Activated CD8-positive, alpha-beta T cell treated with anti-CD3 and anti-CD28 coated beads for 36 hours (primary cell): ENCODE data around the gene SARNP. TPM values are rescaled to one million over a fixed set of nuclear protein-coding genes. Genes with fewer than 3 reads are reported as not detected.

ENCODE experiments used
- ATAC-seq: fragments of 200-7000 bp; cut with Tn5 transposase; one replicate; pipeline ENCODE4 v1.10.0; 2021; ENCODE audit warnings: mild to moderate bottlenecking, moderate library complexity
- CTCF ChIA-PET: fragments of 350-600 bp; sonication (Branson Sonifier 250); formaldehyde crosslinking; loops from one replicate; lab custom pipeline; 2021; ENCODE audit warnings: antibody characterized with exemption; lab: Charles Lee
- POLR2A ChIA-PET: fragments of 350-600 bp; sonication (Branson Sonifier 250); formaldehyde crosslinking; loops from one replicate; lab custom pipeline; 2021; ENCODE audit warnings: antibody characterized with exemption; lab: Charles Lee
- DNase-seq: peaks from one replicate; pipeline ENCODE4 v3.0.0-alpha.2; 2020
- H3K27ac Mint-ChIP-seq: one replicate; pipeline ENCODE4 v1.8.0; 2021; ENCODE audit warnings: mild to moderate bottlenecking, mixed read lengths
- H3K27me3 Mint-ChIP-seq: one replicate; pipeline ENCODE4 v1.8.0; 2021; ENCODE audit warnings: mixed read lengths
- H3K36me3 Mint-ChIP-seq: one replicate; pipeline ENCODE4 v1.8.0; 2021; ENCODE audit warnings: low read depth, mixed read lengths
- H3K4me1 Mint-ChIP-seq: one replicate; pipeline ENCODE4 v1.8.0; 2021; ENCODE audit warnings: low read depth, mixed read lengths
- H3K4me3 Mint-ChIP-seq: one replicate; pipeline ENCODE4 v1.8.0; 2021; ENCODE audit warnings: mild to moderate bottlenecking, moderate library complexity, mixed read lengths
- H3K9me3 Mint-ChIP-seq: one replicate; pipeline ENCODE4 v1.8.0; 2021; ENCODE audit warnings: mixed read lengths
- CTCF ChIP-seq: fragments of 200-600 bp; IDR thresholded peaks from one replicate; pipeline ENCODE4 v1.8.0; 2022; ENCODE audit warnings: antibody characterized with exemption, mild to moderate bottlenecking
- intact Hi-C: fragments of 100-400 bp; cut with micrococcal nuclease; formaldehyde crosslinking; loops from one replicate; pipeline ENCODE4 v1.10.0; 2022
- total RNA-seq, 2 experiments: library from RNA; stranded (reverse); gene quantifications; one replicate each; pipeline ENCODE4 v1.2.3, GENCODE V29; 2021

Gene SARNP
- total RNA-seq, 2 experiments from 2014 or later: 93.9 to 94.0 TPM

GRCh38 chr12:55827806-55828205 is 10.3 kb upstream of the SARNP start:
- CTCF ChIA-PET: interaction anchor here (0.9 to 2.3 kb wide), 2 partner anchors 10 to 110 kb away, joined by 3 to 5 read pairs; partner anchors contain the start of genes ORMDL2 and SARNP

GRCh38 chr12:55824726-55825125 is 7.2 kb upstream of the SARNP start:
- no peak for DNase-seq
- no peak for ATAC-seq
- peaks cover 42% of the 10 kb centered on the region for H3K4me1 Mint-ChIP-seq
- peaks cover 42% of the 10 kb centered on the region for H3K36me3 Mint-ChIP-seq
- H3K27ac Mint-ChIP-seq: peak overlapping the region; percentile 85
- no peak for TF ChIP-seq CTCF
- H3K27me3 Mint-ChIP-seq: no peaks in the 10 kb centered on the region
- POLR2A ChIA-PET: interaction anchor here (0.7 to 1.3 kb wide), 4 partner anchors 100 to 216 kb away, joined by 3 to 5 read pairs (median 4); no protein-coding TSS in a partner anchor
- H3K4me3 Mint-ChIP-seq: peak overlapping the region; percentile 97
- intact Hi-C loops: no loop called here
- H3K9me3 Mint-ChIP-seq: no peaks in the 10 kb centered on the region
- CTCF ChIA-PET: interaction anchor here (0.8 to 2.9 kb wide), 6 partner anchors 10 to 116 kb away, joined by 3 to 12 read pairs (median 3); no protein-coding TSS in a partner anchor

More at GRCh38 chr12:55827806-55828205, 10.3 kb upstream of the SARNP start:
- Mint-ChIP-seq H3K27ac (peak overlapping the region; percentile 93), H3K27me3 (no peaks in the 10 kb centered on the region), H3K4me1 (peaks cover 53% of the 10 kb centered on the region), H3K9me3 (no peaks in the 10 kb centered on the region), H3K36me3 (peaks cover 32% of the 10 kb centered on the region), H3K4me3 (peak overlapping the region; percentile 97)
- DNase-seq (no peak), ATAC-seq (no peak)
- TF ChIP-seq CTCF: no peak
- POLR2A ChIA-PET: interaction anchor here (1.4 to 4.9 kb wide), 2 partner anchors 11 to 15 kb away, joined by 4 to 20 read pairs; partner anchors contain the start of gene SARNP
- intact Hi-C loops: loop anchor here (2.0 kb wide), 1 partner anchor 99 kb away; the partner anchor contains the start of gene PYM1

DNA sequence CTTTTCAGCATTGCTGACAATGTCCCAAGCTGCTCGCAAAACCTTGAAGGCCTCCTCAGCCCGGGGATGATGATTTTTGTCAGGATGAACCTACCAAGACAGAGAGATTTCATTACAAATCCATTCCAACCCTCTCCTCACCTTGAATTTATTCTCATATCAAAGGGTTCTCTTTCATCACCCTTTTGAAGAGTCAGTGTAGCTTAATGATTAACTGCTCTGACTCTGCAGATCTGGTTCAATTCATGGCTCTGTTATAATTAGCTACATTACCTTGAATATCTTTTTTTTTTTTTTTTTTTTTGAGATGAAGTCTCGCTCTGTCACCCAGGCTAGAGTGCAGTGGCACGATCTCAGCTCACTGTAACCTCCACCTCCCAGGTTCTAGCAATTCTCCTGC is 5.9 kb upstream of the SARNP start:
- H3K4me3 Mint-ChIP-seq: no peak overlapping the region
- POLR2A ChIA-PET: interaction anchor here (1.3 to 2.5 kb wide), 3 partner anchors 9 to 113 kb away, joined by 3 to 6 read pairs (median 4); no protein-coding TSS in a partner anchor
- peak overlapping the region; percentile 63 for H3K27ac Mint-ChIP-seq
- H3K4me1 Mint-ChIP-seq: peaks cover 51% of the 10 kb centered on the region
- no peak for TF ChIP-seq CTCF
- intact Hi-C loops: no loop called here
- DNase-seq: no peak
- no peaks in the 10 kb centered on the region for H3K27me3 Mint-ChIP-seq
- H3K9me3 Mint-ChIP-seq: no peaks in the 10 kb centered on the region
- peaks cover 47% of the 10 kb centered on the region for H3K36me3 Mint-ChIP-seq
- CTCF ChIA-PET: interaction anchor here (0.7 to 2.9 kb wide), 4 partner anchors 85 to 117 kb away, joined by 3 to 12 read pairs (median 5); no protein-coding TSS in a partner anchor
- no peak for ATAC-seq

- CTCF ChIA-PET: interaction anchor here (1.5 to 2.9 kb wide), 2 partner anchors 112 to 118 kb away, joined by 6 to 12 read pairs; no protein-coding TSS in a partner anchor
- Mint-ChIP-seq H3K36me3 (peaks cover 35% of the 10 kb centered on the region), H3K4me3 (no peak overlapping the region), H3K27me3 (no peaks in the 10 kb centered on the region), H3K9me3 (no peaks in the 10 kb centered on the region), H3K4me1 (peaks cover 39% of the 10 kb centered on the region), H3K27ac (peak overlapping the region; percentile 39)
- TF ChIP-seq CTCF: no peak
- no peak for DNase-seq
- intact Hi-C loops: no loop called here
- ATAC-seq: no peak
- POLR2A ChIA-PET: interaction anchor here (0.7 to 6.0 kb wide), 4 partner anchors 9 to 366 kb away, joined by 3 to 60 read pairs (median 4); partner anchors contain the start of genes DGKA and PYM1
These were observed 4.7 kb upstream of the SARNP start for GRCh38 chr12:55822228-55822627.

- Mint-ChIP-seq H3K27me3 (no peaks in the 10 kb centered on the region), H3K27ac (no peak overlapping the region), H3K9me3 (no peaks in the 10 kb centered on the region), H3K4me3 (no peak overlapping the region), H3K4me1 (peaks cover 33% of the 10 kb centered on the region), H3K36me3 (peaks cover 24% of the 10 kb centered on the region)
- DNase-seq (no peak), ATAC-seq (no peak)
- intact Hi-C loops: no loop called here
- TF ChIP-seq CTCF: no peak
- ChIA-PET CTCF (interaction anchor here (0.6 to 4.7 kb wide), 7 partner anchors 10 to 619 kb away, joined by 3 to 34 read pairs (median 9); partner anchors contain the start of genes DNAJC14 and PYM1), POLR2A (interaction anchor here (1.7 to 6.0 kb wide), 2 partner anchors 108 to 116 kb away, joined by 5 to 60 read pairs; partner anchors contain the start of genes DGKA and PYM1)
These were observed 3.2 kb upstream of the SARNP start for GRCh38 chr12:55820679-55821078.
